SIG-M5 (cell line): ENCODE results near the gene CCNY.

Source experiments
- DNase-seq: peaks from one replicate; lab custom pipeline; 2025; lab: John Stamatoyannopoulos, UW

The CCNY gene

GRCh38 chr10:35585903-35586535 is 249.7 kb downstream of the CCNY start:
- no peak for DNase-seq

DNA sequence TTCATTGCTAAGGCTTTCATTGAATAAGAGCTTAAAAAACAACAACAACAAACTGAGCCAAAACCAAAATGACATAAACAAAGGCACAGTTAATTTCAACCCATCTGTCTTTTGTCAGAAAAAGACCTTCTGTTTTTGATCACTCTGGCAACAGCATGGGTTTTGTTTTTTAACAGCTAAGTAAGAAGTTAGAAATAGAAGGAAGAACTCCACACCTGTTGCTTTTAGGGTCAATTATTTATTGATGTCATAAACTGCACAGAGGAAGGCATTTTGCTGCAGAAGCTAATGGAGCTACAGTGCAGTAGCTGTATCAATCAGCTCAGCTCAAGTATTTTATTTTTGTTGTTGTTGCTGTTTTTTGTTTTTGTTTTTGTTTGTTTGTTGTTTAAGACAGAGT is 252.5 kb downstream of the CCNY start:
- DNase-seq, result no peak

DNA sequence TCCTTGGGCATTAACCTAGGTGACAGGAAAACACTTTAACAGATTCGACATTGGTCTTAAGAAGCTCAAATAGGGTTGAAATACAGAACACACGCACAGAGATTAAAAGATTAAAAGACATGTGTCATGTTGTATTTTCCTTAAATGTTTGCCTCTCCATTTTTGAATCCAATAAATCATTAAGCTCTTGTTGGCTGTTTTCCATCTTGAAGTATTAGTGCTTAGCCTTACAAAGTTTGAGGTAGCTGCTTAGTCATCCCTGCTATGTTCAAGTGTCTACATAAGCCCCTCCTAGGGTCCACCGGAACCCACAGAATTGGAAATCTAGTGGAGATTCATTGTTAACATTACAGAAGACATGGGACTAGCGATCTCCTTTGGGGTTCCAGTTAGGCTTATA is 256.1 kb downstream of the CCNY start:
- DNase-seq, result no peak

DNA sequence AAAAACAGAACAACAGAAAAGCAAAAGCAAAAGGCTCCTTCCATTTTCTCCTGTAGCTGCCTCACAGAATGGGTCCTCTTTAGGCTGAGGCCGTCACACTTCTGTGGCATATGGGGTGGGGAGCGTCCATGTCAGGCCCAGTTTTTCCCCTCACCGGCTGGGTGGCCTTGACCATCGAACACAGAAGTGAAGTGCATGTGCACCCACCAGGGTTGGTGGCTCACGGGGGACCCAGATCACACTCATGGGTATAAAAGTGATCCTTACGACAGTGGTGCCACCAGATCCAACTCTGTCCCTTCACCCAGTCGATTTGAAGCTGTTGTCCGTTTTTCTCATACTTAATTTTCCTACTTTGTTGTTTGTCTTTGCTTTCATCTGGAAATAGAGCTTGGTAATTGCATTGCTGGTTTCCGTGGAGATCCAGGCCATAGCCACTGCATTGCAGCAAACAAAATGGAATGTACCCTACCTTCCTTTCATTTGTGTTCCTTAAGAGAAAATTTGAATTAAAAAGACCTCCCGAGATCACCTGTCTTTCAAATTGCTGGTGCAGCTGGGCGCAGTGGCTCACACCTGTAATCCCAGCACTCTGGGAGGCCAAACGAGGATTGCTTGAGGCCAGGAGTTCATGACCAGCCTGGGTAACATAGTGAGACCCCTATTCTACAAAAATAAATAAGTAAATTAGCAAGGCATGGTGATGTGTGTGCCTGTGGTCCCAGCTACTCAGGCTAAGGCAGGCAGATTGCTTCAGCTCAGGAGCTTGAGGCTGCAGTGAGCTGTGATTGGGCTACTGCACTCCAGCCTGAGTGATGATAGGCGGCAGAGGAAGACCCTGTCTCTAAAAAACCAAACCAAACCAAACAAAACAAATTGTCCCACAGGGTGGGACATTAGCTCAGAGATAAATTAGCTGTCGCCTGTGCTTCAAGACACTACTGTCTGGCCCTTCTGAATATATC is 258.1 kb downstream of the CCNY start:
- DNase-seq, result no peak

DNA sequence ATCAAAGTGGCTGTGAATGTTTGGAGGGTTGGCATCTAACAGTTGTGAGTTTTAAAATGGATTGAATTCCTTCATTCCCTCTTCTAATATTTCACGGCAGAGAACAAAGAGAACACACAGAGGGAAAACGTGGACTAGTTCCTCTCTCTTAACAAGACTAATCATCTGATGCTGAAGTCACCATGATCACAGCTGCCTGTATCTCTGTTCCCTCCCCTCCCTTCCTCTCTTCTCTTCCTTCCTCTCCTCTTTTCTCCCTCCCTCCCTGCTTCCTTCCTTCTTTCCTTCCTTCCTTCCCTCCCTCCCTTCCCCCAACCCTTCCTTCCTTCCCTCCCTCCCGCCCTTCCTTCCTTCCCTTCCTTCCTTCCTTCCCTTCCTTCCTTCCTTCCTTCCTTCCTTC is 258.8 kb downstream of the CCNY start:
- no peak for DNase-seq

- no peak for DNase-seq
Observed at GRCh38 chr10:35598379-35598778, 262.1 kb downstream of the CCNY start.

GRCh38 chr10:35600193-35600592 is 263.9 kb downstream of the CCNY start:
- DNase-seq, result no peak

- no peak for DNase-seq
Observed at GRCh38 chr10:35605191-35605590, 268.9 kb downstream of the CCNY start, which contains the start of gene GJD4. TSS of gene GJD4 (plus strand) at chr10:35605341. CDS start at chr10:35605568, 227 bp downstream.

DNA sequence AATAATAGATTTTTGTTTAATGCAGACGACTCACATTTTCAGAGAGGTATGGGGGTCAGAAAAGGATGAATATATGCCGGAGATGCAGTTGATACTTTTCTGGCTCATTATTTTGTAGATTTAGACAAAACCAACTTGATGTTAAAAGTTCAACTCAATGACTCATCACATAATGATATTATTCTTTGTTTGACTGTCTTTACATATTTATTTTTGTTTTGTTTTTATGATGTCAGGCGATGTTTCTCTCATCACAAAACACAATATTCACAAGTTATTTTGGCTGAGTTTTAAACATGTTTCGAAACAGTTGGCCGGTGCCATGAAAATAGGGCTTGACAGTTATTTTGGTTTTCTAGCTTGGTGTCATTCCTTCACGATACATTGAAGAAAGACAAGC is 270.1 kb downstream of the CCNY start:
- no peak for DNase-seq

DNA sequence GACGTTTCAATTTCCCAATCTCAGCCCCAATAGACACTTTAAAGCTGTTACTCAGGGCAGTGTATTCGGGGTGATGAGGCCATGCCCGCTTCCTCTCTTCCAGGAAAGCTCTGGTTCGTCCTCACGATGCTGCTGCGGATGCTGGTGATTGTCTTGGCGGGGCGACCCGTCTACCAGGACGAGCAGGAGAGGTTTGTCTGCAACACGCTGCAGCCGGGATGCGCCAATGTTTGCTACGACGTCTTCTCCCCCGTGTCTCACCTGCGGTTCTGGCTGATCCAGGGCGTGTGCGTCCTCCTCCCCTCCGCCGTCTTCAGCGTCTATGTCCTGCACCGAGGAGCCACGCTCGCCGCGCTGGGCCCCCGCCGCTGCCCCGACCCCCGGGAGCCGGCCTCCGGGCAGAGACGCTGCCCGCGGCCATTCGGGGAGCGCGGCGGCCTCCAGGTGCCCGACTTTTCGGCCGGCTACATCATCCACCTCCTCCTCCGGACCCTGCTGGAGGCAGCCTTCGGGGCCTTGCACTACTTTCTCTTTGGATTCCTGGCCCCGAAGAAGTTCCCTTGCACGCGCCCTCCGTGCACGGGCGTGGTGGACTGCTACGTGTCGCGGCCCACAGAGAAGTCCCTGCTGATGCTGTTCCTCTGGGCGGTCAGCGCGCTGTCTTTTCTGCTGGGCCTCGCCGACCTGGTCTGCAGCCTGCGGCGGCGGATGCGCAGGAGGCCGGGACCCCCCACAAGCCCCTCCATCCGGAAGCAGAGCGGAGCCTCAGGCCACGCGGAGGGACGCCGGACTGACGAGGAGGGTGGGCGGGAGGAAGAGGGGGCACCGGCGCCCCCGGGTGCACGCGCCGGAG is 271.4 kb downstream of the CCNY start:
- no peak for DNase-seq

- DNase-seq, result no peak
Observed at GRCh38 chr10:35608328-35608672, 272.0 kb downstream of the CCNY start.

DNA sequence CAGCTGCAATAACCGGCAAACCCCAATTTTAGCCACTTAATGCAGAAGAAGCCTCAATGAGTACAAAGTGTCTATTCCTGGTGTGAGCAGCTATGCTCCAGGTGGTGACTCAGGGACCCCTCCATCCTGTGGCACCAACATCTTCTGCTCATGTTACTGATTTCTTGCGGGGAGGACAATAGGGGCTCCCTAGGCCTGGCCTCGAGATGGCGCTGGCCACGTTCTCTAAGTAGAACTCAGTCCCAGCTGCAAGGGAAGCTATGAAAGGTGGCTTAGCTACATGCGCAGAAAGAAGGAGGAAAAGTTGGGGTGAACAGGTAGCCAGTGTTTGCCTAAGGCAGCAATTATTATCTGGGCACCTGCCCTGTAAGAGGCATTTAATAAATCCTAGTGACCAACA is 275.4 kb downstream of the CCNY start:
- DNase-seq, result no peak

- DNase-seq, result no peak
Observed at GRCh38 chr10:35612385-35613106, 276.2 kb downstream of the CCNY start.

- no peak for DNase-seq
Observed at GRCh38 chr10:35613107-35613440, 276.8 kb downstream of the CCNY start.

GRCh38 chr10:35613597-35614226 is 277.4 kb downstream of the CCNY start:
- no peak for DNase-seq

- DNase-seq, result no peak
Observed at GRCh38 chr10:35614312-35614711, 278.0 kb downstream of the CCNY start.
